KBM-7 (cell line): Measurements from ENCODE around the gene DPYSL4.
"Not testable (repeated sequence)": the region's sequence is repeated elsewhere in the genome, so short reads cannot be mapped to it uniquely, and the experiment has no call there.

ENCODE experiments used
- DNase-seq: peaks from one replicate; pipeline ENCODE4 v3.0.0-alpha.2; 2015
- in situ Hi-C: fragments of 300-500 bp; cut with MboI; formaldehyde crosslinking; loops from 2 replicates; pipeline ENCODE4 v1.14.3; 2020; ENCODE audit warnings: low sequenced_read_pairs, low pct_unique_long_range_greater_than_20kb, mixed read lengths

Gene DPYSL4

DNA sequence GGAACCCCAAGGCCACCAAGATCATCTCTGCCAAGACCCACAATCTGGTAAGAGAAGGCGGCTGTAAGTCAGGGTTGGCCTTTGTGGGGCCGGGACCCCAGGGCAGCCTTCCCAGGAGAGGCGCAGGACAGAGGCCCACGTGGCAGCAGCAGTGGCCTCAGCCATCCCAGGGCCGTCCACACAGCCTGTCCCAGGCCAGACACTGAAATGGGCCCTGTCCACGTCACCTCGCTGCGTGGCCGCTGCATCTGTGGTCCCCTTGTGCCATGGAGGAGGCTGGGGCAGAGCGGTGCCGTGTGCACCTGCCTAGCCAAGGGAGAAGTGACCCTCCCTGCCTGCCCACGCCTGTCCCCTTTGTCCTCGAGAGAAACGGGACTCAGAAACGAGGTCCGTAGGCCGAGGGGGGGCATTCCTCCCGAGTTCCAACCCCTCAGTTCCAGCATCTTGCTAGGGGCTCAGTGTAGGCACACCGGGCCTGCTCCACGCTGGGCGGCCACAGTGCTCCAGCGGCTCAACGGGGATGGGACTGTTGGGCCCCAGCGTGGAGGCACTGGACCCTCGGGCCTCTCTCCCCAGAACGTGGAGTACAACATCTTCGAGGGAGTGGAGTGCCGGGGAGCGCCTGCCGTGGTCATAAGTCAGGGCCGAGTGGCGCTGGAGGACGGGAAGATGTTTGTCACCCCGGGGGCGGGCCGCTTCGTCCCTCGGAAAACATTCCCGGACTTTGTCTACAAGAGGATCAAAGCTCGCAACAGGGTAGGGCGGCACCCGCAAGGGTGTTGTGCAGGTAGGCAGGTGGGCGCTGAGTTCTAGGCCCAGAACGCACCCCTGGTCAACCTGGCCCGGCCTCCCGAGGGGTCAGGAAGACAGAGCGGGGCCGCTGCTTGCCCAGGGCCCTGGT lies 15.6 kb downstream of the DPYSL4 start:
- DNase-seq: no peak
- in situ Hi-C loops: no loop called here

- DNase-seq: no peak
- in situ Hi-C loops: no loop called here
Measured at GRCh38 chr10:132203256-132204077, 16.7 kb downstream of the DPYSL4 start.

- no peak for DNase-seq
- in situ Hi-C loops: no loop called here
Measured at GRCh38 chr10:132204078-132204780, 17.5 kb downstream of the DPYSL4 start.

DNA sequence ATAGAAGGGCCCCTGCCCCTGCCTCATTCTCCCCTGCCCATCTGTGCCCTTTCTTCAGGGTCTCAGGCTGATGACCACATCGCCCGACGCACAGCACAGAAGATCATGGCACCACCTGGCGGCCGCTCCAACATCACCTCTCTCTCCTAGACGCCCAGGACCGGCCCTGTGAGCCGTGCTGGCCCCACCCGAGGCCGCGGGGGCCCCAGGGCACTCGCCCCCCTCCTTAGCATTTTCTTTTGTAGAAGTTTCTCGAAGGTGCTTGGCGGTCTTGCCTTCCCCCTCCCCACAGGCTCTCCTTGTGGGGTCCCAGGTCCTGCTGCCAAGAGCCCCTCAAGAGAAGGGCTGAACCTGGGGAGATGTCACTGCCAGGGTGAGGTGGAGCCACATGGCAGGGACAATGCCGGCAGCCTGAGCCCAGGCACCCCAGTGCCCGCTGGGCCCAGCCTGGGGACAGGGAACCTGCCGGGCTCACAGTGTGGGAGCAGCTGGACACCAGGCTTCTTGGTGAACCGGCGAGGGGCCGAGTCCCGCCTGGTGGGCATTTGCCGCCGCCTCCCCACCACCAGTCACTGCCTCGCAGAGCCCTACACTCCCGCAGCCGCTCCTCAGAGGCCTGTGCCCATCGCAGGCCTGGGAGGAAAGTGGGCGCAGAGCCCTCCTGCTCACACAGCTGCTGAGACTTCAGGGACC lies 18.2 kb downstream of the DPYSL4 start:
- in situ Hi-C loops: no loop called here
- no peak for DNase-seq

DNA sequence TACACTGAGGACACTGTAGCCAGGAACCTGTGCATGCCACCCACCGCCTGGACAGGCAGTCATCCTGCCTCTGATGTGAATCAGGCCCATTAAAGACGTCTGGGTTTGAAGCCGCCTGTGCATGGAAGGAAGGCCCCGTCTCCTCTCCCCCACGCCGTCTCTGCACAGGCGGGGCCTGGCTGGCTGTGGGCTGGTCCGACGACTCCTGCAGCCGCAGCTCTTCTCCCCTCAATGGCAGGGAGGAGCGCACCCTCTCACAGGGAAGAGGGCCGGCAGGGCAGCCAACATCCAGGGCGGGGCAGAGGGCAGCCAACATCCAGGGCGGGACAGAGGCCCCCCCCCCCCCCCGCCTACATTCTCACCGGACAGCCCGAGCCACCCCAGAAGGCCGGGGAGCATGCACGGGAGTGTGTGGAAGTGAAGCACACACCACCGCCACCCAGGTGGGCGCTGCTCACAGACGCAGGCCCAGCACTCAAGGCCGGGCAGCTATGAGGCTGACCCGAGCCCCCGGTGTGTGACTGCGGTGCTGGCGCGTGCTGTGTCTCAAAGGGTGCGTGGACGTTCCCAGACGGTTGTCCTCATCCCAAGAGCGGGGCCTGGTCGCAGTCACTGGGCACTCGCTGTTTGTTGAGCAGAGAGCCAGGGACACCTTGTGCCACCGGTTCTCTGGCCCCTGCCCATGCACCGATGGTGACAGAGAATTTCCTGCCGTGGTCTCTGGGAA lies 19.1 kb downstream of the DPYSL4 start:
- in situ Hi-C loops: no loop called here
- DNase-seq: no peak

DNA sequence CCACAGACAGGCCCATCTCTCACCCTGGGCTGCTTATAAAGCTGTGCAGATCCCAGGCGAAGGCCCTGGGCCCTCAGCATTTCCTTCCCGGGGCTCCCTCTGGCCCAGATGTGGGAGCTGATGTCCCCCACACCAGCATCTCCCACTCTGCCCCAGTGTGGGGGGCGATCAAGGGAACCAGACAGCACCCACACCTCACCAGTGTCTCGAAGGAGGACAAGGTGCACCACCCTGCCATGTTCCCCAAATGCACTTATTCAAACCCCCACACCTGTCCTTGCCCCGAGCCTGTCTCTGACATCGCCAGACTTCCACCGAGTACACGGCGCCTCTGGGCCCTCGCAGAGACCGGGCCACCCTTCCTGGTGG lies 19.6 kb downstream of the DPYSL4 start:
- no peak for DNase-seq
- in situ Hi-C loops: no loop called here

DNA sequence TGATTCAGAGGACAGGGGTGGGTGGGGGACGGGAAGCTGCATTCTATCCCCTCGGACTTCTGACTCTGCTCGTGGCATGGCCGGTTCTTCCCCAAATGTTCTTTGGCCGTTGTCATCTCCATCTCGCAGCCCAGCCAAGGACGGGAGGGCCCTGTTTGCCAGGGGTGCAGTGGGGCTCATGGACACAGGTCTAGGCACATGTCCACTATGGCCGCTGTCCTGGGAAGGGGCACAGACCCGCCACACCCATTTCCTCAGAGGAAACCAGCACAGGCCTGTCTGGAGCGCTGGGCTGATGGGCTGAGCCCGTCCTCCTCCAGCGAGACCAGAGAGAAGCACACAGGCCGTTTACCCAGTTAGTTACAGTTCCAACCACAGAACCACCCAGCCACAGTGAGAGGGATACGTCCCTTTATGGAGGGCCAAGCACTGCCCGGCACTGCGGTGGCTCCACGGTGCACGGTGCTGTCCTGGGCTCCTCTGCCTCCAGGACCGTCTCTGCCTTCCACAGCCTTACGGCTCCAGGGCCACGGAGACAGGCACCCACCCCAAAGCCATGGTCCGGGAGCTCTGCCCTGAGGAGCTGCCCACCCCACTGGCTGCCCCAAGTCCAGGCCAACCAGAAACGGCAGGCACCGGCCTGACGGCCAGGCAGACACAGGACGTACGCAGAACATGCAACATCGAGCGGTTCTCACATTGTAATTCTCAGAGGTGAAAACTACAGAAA lies 20.2 kb downstream of the DPYSL4 start:
- in situ Hi-C loops: no loop called here
- no peak for DNase-seq

DNA sequence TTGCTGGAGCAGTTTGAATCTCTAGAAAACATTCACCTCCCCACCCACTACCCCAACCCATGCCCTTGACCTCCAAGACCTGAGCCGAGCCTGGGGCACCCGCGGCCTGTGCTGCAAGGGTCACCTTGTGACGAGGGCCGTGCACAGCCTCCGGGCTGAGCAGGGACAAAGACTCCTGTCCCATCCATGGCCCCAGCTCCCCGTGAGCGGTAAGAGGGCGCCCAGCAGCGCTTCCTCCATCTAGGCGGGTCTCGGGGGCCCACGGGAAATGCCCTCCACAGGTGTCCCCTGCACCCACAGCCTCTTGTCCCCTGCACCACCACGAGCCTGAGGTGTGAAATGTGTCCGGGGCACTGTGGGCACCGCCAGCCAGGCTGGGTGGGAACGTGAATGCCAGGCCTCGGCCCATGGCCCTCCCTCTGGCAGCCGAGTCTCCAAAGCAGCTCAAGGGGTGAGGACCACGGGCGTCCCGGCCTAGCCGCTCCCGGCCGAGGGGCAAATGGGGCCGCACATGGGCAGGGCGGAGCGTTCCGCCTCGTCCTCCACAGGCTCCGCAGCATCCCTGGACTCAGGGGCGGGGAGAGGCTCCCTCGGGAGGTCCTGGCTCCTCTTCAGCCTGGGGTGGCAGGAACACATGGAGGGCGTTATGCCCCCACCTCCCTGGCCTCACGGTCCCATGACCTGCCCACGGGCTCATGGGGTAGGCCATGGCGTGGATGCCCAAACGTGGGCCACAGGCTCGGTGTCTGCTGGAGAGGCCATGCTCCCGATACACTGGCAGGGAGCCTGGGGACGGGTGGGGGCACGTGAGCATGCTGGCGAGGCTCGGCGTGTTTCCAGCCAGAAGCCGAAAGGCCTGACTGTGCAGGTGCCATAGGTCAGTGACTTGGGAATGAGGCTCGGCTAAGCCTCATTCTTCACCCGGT lies 21.1 kb downstream of the DPYSL4 start:
- in situ Hi-C loops: no loop called here
- no peak for DNase-seq

DNA sequence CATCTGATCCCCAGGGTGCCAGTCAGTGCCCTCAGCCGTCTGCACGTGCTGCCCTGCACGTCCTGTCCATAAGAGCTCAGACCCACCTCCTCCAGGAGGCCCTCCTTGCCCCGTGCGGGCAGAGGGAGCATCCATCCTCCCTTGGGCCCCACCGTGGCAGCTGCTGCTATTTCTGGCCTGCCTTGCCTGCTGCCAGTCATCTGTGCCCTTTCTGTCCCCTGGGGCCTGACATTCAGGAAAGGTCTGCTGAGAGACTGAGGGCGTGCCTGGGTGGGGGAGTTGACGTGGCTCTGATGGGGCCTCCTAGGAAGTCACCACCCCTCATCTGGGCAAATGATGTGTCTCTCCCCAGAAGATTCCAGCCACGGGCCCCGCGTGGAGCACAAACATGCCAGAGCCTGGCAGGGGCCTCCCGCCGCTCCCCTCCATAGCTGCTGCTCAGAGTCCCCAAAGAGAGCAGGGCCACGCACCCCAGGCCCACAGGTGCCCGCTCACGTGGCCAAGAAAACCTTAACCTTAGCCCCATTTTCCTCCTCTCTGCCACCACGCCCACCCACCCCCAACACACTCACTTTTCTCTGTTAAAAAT lies 21.8 kb downstream of the DPYSL4 start:
- in situ Hi-C loops: no loop called here
- no peak for DNase-seq

- in situ Hi-C loops: no loop called here
- no peak for DNase-seq
Measured at GRCh38 chr10:132209130-132209529, 22.4 kb downstream of the DPYSL4 start.

DNA sequence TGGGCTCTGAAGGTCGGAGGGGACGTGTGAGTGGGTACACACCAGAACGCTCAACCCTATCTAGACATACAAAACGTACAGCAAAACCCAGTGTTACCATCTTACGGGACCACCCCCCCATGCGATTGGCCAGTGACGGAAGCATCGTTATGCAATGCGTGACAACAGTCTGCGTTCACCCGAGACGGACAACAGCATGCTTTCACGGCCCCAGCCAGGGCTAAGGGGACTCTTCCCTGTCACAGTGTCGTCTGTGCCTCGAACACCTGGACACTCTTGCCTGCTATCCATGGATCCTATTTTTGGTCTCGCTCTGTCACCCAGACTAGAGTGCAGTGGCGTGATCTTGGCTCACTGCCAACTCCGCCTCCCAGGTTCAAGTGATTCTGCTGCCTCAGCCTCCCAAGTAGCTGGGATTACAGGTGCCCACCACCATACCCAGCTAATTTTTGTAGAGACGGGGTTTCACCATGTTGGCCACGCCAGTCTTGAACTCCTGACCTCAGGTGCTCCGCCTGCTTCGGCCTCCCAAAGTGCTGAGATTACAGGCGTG lies 23.3 kb downstream of the DPYSL4 start:
- DNase-seq: no peak

DNA sequence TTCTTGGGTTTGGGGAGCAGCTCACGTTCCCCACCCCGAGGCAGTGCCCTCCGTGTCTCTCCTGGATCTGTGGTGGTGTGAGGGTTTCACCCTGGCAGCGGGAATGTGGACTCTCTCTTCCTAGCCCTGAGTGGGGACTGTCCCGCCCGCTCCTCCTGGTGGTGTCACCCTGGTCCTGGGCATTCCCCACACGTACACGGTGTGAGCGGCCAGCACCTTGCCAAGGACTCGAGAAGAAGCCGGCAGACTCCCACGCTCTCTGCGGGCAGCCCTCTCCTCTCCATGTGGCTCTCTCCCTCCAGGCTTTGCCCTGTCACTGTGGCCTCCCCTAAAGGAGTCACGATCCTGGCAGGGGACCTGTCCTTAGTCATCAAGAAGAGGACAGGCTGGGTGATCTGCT lies 24.0 kb downstream of the DPYSL4 start:
- in situ Hi-C loops: no loop called here

More for the DNA sequence above, 23.3 kb downstream of the DPYSL4 start:
- in situ Hi-C loops: no loop called here

DNA sequence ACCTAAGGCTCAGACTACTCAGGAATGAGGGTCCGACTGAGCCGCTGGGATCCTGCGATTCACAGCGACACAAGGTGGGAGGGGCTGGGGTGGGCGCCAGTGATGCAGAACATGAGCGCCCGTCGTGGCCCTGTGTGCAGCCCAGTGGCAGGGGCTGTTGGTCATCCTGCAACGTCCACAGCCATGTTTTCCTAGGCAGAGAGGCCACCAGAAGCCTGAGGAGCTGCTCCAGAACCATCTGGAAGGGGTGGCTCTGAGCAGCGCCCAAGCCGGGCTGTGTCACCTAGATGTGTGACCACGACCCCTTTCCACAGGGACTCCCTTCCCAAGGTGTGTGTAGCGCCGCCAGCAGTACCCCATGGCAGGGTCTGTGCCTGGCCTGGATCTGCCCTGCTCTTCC lies 24.5 kb downstream of the DPYSL4 start:
- no peak for DNase-seq
- in situ Hi-C loops: no loop called here

More for the DNA sequence above, 24.0 kb downstream of the DPYSL4 start:
- no peak for DNase-seq

DNA sequence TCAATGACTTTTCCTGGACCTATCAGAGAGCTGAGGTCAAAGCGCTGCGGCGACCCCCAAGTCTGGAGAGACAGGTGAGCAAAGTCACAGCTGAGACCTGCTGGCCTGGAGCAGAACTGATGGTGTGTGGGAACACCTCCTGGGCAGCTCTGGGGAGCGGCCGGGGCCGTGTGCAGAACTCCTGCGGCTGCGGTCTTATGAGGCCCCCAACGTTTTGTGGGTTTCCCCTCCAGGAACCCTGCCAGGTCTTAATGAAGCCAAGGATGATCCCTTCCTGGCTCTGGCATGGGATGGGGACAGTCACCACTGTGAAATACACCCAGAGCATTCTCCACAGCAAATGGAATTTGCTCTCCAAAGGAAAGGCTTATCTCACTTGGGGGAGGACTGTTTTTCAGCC lies 26.1 kb downstream of the DPYSL4 start:
- DNase-seq: no peak
- in situ Hi-C loops: no loop called here

- DNase-seq: no peak
- in situ Hi-C loops: no loop called here
Measured at GRCh38 chr10:132213917-132214316, 27.2 kb downstream of the DPYSL4 start.

- in situ Hi-C loops, DNase-seq: not testable (repeated sequence)
Measured at GRCh38 chr10:132216441-132216840, 29.7 kb downstream of the DPYSL4 start.
